ENCODE measurements around the gene SH2B3.

Gene SH2B3

DNA sequence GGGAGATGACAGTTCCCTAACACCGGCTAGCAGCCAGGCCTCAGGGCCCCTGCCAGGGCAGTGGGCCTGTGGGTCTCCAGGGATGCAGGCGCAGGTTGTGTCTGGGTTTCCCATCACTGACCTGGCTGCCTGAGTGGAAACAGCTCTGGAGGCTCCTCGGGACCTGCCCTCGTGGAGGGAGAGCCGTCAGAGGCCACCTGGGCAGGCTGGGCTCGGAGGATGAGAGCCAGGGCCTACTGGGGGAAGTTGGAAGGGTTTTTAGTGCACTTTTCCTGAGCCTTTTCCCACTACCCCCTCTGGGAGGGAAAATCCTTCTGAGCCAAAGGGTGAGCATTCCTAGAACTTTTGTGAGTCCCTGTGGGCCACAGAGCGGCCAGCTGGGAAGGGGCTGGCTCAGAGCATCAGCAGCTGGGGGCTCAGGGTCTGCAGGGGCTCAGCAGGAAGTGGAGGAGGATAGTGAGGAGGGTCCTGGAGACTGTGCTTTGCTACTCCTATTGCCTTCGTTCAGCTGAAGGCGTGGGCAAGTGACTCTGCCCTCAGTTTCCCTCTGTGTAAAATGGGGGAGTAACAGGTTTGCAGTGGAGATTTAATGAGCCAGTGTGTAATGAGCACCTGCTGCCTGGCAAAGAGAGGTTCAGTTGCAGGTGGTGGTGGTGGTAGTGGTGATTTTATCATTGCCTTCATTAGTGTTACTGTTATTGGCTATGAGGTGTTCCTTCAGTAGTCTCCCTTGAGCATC is 1.8 kb downstream of the SH2B3 start:
- DNase-seq (ENCODE audit: insufficient read length, low spot score) (no peak), FAIRE-seq (no peak)

DNA sequence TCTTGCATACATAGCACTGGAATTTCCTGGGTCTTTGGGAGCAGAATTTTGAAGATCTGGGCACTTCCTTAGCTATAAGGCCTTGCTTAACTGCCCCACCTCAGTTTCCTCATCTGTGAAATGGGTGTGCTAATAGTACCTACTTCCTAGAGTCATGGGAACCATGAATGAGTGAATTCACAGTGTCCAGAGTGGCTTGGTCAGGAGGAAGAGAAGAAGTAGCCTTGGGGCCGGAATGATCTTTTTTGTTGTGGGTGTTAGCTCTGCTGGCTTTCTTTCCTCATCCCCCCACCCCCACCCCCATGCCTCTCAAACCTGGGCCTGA is 2.4 kb downstream of the SH2B3 start:
- DNase-seq (ENCODE audit: insufficient read length, low spot score): no peak
- FAIRE-seq: no peak

- DNase-seq (ENCODE audit: insufficient read length, low spot score) (no peak), FAIRE-seq (no peak)
Observed at GRCh38 chr12:111408686-111409402, 3.1 kb downstream of the SH2B3 start.

DNA sequence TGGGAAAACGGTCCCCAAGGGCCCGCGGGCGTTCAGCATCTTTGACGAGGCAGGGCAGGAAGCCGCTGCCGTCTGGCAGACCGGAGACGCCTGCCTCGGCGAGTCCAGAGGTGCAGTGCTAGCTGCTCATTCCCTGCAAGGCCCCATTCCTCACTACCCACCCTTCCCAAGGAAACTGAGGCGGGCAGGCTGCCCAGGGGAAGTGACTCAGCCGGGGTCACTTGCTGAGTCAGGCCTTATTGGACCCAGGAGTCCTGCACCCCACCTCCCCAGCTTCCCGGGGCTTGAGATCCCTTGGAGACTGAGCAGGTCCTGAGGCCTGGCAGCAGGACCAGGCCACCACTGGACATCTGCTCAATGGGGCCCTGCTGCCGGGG is 3.7 kb downstream of the SH2B3 start:
- FAIRE-seq (no peak), DNase-seq (ENCODE audit: insufficient read length, low spot score) (no peak)

DNA sequence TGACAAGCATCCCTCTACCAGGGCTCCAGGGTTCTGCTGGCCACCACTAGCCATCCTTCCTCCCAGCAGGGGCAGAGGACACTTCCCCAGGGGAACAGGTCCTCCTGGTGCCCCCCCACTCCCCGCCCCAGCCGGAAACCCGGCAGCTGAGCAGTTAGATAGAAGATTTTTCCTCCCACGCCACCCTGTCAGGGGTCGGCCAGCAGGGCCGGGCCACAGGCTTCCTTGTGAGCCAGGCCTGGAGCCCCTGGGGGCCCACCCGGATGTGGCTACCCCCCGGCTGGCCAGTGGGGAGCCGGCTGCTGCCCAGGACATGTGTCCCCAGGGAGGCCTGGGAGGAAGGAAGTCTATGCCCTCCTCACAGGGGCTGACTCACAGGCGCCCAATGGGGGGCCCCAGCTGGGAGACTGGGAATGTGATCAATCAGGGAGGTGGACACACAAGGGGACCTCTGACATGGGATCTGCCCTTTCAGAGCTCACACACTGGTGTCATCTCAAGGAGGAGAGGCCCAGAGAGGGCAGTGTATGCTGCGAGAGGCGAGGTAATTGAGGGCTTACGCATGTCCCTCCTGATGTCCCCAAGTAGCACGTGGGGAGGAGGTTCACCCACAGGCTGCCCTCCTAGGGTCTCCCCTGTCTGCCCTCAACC is 4.2 kb downstream of the SH2B3 start:
- no peak for DNase-seq (ENCODE audit: insufficient read length, low spot score)
- FAIRE-seq: no peak

- no peak for DNase-seq (ENCODE audit: insufficient read length, low spot score)
- FAIRE-seq: no peak
Observed at GRCh38 chr12:111410431-111411184, 4.9 kb downstream of the SH2B3 start.

DNA sequence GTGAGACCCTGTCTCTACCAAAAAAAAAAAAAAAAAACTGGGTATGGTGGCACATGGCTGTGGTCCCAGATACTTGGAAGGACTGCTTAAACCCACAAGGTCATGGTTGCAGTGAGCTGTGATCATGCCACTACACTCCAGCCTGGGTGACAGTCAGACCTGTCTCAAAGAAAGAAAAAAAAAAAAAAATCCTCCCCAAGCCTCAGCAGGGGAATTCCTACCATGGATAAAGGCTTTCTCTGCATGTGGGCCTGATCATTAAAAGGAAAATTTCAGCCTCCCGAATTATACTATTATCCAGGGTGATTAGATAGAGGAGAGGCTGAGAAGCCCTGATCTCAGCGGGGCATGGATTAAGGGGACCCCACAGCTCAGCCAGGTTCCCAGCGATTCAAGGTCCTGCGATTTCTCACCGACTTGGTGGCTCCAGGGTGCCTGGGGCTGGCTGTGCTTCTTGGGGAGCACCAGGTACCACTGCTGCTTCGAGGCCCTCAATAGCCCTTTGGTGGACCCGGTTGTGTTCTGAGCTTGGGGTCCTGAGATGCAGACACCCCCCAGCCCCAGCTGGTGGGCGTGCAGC is 5.6 kb downstream of the SH2B3 start:
- no peak for DNase-seq (ENCODE audit: insufficient read length, low spot score)
- no peak for FAIRE-seq

- FAIRE-seq (no peak), DNase-seq (ENCODE audit: insufficient read length, low spot score) (no peak)
Observed at GRCh38 chr12:111412007-111412829, 6.5 kb downstream of the SH2B3 start.

GRCh38 chr12:111412830-111413441 is 7.2 kb downstream of the SH2B3 start:
- DNase-seq (ENCODE audit: insufficient read length, low spot score): no peak
- no peak for FAIRE-seq

DNA sequence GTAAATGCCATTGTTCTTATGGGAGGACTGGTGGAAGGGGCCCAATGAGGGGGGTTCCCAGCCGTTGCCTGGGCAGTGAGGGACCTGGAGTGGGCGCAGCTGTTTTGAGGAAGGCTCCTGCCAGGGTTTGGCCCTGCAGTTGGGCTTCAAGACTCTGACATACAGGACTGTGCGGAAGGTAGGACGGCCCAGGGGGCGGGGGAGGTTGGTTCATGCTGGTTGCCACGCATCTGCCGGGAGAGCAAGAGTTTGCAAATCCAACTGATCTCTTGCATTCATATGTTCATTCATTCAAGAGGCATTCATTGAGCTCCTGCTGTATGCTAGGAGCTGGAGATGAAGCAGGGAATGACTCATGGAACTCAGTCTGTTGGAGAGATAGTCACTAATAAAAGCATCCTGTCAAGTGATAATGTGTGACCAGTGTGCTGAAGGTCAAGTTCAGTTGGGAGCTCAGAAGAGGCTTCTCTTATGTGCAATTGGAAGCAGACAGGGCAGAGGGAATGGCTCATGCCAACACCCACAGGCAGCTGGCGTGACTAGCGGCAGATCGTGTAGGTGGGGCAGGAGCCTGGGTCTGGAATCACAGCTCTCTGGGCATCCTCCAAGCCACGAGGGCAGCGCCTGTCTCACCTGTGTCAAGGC is 7.8 kb downstream of the SH2B3 start:
- FAIRE-seq (no peak), DNase-seq (ENCODE audit: insufficient read length, low spot score) (no peak)

DNA sequence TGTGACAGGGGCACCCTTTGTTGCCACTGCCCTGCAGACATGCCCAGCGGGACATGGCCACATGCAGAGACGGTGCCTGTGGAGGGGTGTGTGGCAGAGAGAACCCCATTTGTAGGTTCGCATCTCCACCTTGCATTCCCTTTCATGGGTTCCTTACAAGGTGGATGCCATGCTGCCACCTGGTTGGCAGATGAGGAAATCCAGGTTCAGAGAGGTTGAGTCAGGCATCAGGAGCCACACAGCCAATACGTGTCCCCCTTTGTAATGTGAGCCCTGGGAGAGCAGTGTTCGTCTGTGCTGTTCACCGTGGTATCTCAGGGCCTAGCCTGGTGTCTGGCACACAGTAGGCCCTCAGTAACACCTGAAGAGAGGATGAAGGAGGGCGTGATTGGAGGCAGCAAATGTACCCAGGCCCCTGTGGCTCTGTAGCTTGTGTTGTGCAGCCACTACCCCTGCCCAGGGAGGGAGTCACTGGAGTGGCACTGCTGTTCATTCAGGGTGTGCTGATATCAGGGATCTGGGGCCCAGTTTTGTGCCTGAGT is 9.1 kb downstream of the SH2B3 start:
- no peak for FAIRE-seq
- no peak for DNase-seq (ENCODE audit: insufficient read length, low spot score)

GRCh38 chr12:111417290-111417689 is 11.6 kb downstream of the SH2B3 start:
- no peak for FAIRE-seq
- DNase-seq (ENCODE audit: insufficient read length, low spot score): no peak

DNA sequence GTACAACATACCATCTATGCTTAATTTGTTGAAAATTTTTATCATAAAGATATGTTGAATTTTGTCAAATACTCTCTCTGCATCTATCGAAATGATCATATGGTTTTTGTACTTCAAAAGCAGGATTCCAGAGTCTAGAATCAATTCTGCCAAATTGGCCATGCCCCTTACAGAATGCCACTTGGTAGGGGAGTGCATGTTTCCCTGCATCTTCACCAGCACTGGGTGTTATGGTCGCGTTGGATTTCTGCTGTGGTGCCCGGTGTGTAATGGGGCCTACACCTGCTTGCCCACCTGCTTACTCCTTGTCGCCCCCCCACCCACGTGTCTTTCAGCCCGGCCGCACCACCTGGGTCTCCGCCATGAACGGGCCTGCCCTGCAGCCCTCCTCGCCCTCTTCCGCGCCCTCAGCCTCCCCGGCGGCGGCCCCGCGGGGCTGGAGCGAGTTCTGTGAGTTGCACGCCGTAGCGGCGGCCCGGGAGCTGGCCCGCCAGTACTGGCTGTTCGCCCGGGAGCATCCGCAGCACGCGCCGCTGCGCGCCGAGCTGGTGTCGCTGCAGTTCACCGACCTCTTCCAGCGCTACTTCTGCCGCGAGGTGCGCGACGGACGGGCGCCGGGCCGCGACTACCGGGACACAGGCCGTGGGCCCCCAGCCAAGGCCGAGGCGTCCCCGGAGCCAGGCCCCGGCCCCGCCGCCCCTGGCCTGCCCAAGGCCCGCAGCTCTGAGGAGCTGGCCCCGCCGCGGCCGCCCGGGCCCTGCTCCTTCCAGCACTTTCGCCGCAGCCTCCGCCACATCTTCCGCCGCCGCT is 12.3 kb downstream of the SH2B3 start:
- FAIRE-seq (no peak), DNase-seq (ENCODE audit: insufficient read length, low spot score) (no peak)

DNA sequence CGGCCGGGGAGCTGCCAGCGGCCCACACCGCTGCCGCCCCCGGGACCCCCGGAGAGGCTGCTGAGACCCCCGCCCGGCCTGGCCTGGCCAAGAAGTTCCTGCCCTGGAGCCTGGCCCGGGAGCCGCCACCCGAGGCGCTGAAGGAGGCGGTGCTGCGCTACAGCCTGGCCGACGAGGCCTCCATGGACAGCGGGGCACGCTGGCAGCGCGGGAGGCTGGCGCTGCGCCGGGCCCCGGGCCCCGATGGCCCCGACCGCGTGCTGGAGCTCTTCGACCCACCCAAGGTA is 12.8 kb downstream of the SH2B3 start:
- DNase-seq (ENCODE audit: insufficient read length, low spot score) (no peak), FAIRE-seq (no peak)

- no peak for FAIRE-seq
- no peak for DNase-seq (ENCODE audit: insufficient read length, low spot score)
Observed at GRCh38 chr12:111419784-111420183, 14.1 kb downstream of the SH2B3 start.

DNA sequence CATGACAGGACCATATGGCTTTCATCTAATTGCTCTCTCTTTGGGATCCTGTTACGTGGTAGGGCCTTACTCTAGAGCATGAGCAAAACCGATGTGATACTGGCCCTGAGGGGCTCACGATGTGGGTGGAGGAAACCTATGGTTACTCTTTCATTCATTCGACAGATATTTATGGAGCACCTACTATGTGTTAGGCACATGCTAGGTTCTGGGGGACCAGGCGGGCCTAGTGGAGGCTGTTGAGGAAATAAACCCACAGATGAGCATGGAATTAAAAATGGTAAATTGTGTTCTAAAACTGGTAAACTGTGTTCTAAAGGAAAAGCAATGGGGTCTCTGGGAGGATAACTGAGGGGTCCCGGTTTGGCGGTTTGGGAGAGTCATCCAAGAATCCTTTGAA is 14.8 kb downstream of the SH2B3 start:
- FAIRE-seq: no peak
- DNase-seq (ENCODE audit: insufficient read length, low spot score): no peak

DNA sequence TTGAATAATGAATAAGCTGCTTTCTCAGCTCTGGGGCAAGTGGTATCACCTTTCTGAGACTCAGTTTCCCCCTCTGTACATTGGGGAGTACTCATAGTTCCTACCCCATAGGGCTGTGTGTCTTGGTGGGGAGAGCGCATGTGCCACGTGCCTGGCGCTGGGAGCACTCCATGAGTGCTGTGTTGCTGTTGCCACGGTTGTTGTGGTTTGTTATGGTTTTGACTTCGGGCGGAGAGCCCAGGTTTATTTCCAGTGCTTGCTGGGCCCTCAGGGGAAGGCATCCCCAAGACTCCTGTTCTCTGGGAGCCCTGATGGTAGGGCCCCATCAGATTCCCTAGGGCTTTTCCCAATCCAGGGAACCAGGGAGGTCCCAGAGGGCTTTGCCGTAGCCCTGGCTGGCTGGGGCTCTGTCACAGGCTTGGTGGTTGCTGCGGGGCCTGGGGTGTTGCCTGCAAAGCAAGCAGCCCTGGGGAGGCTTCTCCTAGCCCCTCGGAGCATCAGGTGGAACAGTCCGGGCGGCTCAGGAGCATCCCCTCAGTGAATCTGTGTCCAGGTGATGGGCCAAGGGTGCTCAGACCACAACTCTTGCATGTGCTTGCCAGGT is 18.6 kb downstream of the SH2B3 start:
- FAIRE-seq (no peak), DNase-seq (ENCODE audit: insufficient read length, low spot score) (no peak)

DNA sequence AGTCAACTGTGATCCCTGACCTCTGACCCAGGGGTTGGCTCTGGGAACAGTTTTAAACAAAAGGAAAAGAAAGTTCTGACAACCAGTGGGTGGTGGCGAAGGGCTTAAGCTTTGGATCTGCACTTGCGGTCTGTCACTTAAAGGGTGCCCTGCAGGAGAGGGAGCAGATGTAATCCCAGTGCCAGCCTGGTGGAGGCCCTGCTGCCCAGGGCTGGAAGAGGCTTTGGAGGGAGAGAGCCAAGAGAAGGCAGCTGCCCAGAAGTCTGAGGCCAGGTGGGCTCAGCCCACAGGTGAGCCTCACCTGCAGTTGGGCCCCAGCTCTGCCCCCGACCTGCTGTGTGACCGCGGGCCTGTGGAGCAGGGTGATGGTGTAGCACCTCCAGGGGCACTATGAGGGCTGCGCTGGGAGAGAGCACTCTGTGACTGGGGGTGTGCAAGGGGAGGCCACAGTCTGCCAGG is 19.1 kb downstream of the SH2B3 start:
- no peak for FAIRE-seq
- no peak for DNase-seq (ENCODE audit: insufficient read length, low spot score)

Data from GM19239 (cell line).